Bronchial smooth muscle cell (primary cell): ENCODE data around the gene S100A11. TPM values are rescaled to one million over a fixed set of nuclear protein-coding genes. Genes with fewer than 3 reads are reported as not detected.

Experiments used
- total RNA-seq: library from RNA; depleted of rRNA; stranded (reverse); fragments of >200 nt; gene quantifications from 2 replicates; pipeline ENCODE4 v1.2.1, GENCODE V29; 2014

Gene S100A11
- total RNA-seq = 29.1 and 47.0 TPM in 2 replicates

GRCh38 chr1:152036267-152037216 lies at the start of gene S100A11:
TSS of gene S100A11 (minus strand) at chr1:152037004. CDS start at chr1:152036915, 89 bp downstream.

GRCh38 chr1:151993734-151994496 lies 42.9 kb downstream of the S100A11 start, which contains the start of gene S100A10:
TSS of gene S100A10 (minus strand) at chr1:151993859. CDS start at chr1:151986230, 7,629 bp downstream.

Other genes with a start within 250 kb of the S100A11 start
- gene TDRKH, start 246.5 kb downstream of the S100A11 start, total RNA-seq = 0.95 and 1.0 TPM in 2 replicates
- not detected in 2 replicates for gene LINGO4, start 231.6 kb downstream of the S100A11 start, total RNA-seq
- not detected in 2 replicates for gene RORC, start 205.2 kb downstream of the S100A11 start, total RNA-seq
- gene C2CD4D, start 197.2 kb downstream of the S100A11 start, total RNA-seq = not detected in 2 replicates
- gene THEM5, start 183.3 kb downstream of the S100A11 start, total RNA-seq = not detected in 2 replicates
- 6.0 and 8.7 TPM in 2 replicates for gene THEM4, start 127.5 kb downstream of the S100A11 start, total RNA-seq
- 103 and 186 TPM in 2 replicates for gene S100A10, start 43.1 kb downstream of the S100A11 start, total RNA-seq
- not detected in 2 replicates for gene TCHHL1, start 52.1 kb upstream of the S100A11 start, total RNA-seq
- gene TCHH, start 78.4 kb upstream of the S100A11 start, total RNA-seq = 0.16 TPM in 1 of 2 replicates, not detected in the other
- gene RPTN, start 122.2 kb upstream of the S100A11 start, total RNA-seq = not detected in 2 replicates
- gene HRNR, start 187.2 kb upstream of the S100A11 start, total RNA-seq = not detected in 2 replicates